ENCODE measurements around the gene NELFCD.
"Not testable (repeated sequence)": the region's sequence is repeated elsewhere in the genome, so short reads cannot be mapped to it uniquely, and the experiment has no call there.

The NELFCD gene

DNA sequence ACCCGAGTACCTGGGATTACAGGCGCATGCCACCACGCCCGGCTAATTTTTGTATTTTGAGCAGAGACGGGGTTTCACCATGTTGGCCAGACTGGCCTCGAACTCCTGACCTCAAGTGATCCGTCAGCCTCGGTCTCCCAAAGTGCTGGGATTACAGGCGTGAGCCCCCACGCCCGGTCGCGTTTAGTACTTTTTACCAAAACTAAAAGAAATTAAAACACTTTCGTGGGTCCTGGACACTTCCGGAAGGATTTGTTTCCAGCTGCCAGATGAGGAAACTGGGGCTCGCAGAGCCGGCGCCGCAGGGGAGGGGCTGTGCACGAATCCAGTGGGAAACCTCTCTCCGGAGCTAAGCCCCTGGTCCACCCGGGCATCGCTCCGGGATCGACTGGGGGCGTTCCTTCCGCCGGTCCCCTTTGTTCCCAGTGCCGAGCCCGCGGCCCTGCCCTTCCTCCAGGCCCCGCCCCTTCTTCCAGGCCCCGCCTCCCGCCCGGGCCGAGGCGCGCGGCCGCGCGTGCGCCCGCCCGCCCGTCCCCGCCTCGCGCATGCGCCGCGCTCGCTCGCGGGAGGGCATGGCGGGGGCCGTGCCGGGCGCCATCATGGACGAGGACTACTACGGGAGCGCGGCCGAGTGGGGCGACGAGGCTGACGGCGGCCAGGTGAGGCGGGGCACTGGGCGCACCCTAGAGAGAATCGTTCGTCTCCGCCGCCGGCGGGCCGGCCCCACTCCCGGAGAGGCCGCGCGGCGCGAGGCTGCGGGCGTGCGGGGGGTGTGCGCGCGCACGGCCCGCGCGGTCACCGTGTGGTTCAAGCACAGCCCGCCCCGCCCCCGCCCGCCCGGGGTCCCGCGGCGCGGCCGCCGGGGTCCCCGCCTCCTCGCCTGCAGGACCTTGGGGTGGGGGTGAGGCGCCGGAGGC is at the start of gene NELFCD:
NELFCD (plus strand) TSS at position 546 of the 917 bp plus-strand sequence; CDS start at position 600, 54 bp downstream.
- peak within 1 kb of the TSS; percentile 88 for H3K4me3 ChIP-seq (ENCODE audit: low read length)
- no peaks in the 10 kb centered on the region for H3K27me3 ChIP-seq (ENCODE audit: control insufficient read depth, insufficient read depth, low read length)
- no peaks in the 10 kb centered on the region for H3K36me3 ChIP-seq (ENCODE audit: control insufficient read depth, insufficient read depth, low read length)
- peak within 1 kb of the TSS; percentile 80 for H3K27ac ChIP-seq (ENCODE audit: low read depth, low read length)
- H3K4me1 ChIP-seq (ENCODE audit: control insufficient read depth, insufficient read depth, low read length): peaks cover 3% of the 10 kb centered on the region
- H3K9ac ChIP-seq (ENCODE audit: low read length): peak within 1 kb of the TSS; percentile 72

GRCh38 chr20:58932170-58932569 is 48.9 kb upstream of the NELFCD start:
- H3K36me3 ChIP-seq (ENCODE audit: control insufficient read depth, insufficient read depth, low read length): no peaks in the 10 kb centered on the region
- H3K27me3 ChIP-seq (ENCODE audit: control insufficient read depth, insufficient read depth, low read length): no peaks in the 10 kb centered on the region
- H3K4me1 ChIP-seq (ENCODE audit: control insufficient read depth, insufficient read depth, low read length): no peaks in the 10 kb centered on the region
- H3K27ac ChIP-seq (ENCODE audit: low read depth, low read length): no peak overlapping the region
- H3K4me3 ChIP-seq (ENCODE audit: low read length): no peak overlapping the region
- no peak overlapping the region for H3K9ac ChIP-seq (ENCODE audit: low read length)

DNA sequence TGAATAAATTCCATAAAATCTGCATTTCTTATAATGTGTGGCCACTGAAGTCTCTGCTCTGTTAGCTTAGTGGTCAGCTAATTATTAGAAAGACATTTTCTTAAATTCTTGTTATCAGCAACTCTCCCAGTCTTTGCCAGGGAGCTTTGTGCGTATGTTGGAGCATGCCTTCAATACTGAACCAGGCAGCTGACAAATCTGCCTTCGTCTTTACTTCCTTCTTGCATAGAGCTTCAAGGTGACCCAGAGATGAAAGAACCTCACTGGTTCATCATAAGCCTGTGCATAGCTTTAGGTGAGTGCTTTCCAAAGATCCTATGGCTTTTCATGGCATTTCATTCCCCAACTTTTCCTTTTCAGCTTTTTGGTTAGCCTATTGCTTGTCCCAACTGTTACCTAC is 43.0 kb upstream of the NELFCD start:
- Histone ChIP-seq H3K36me3 (ENCODE audit: control insufficient read depth, insufficient read depth, low read length) (no peaks in the 10 kb centered on the region), H3K27me3 (ENCODE audit: control insufficient read depth, insufficient read depth, low read length) (no peaks in the 10 kb centered on the region), H3K4me1 (ENCODE audit: control insufficient read depth, insufficient read depth, low read length) (no peaks in the 10 kb centered on the region), H3K9ac (ENCODE audit: low read length) (no peak overlapping the region), H3K4me3 (ENCODE audit: low read length) (no peak overlapping the region), H3K27ac (ENCODE audit: low read depth, low read length) (no peak overlapping the region)

DNA sequence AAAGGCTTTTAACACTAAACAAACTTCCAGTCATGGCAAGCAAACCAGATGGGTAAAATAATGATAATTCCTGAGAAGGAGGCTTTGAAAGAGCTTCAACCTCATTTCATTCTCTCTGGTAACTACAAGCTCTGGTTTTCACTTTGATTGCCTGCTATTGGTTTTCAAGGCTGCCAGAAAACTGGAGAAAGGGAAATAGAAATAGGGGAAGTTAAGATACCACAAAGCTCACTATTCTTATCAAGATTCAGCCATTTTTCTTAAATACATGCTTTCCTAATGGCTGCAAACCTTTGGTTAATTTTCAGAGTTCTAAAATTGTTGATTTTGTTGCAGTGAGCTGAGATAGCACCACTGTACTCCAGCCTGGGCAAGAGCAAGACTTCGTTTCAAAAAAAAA is 42.5 kb upstream of the NELFCD start:
- no peak overlapping the region for H3K9ac ChIP-seq (ENCODE audit: low read length)
- no peaks in the 10 kb centered on the region for H3K27me3 ChIP-seq (ENCODE audit: control insufficient read depth, insufficient read depth, low read length)
- H3K36me3 ChIP-seq (ENCODE audit: control insufficient read depth, insufficient read depth, low read length): no peaks in the 10 kb centered on the region
- no peak overlapping the region for H3K27ac ChIP-seq (ENCODE audit: low read depth, low read length)
- H3K4me1 ChIP-seq (ENCODE audit: control insufficient read depth, insufficient read depth, low read length): no peaks in the 10 kb centered on the region
- no peak overlapping the region for H3K4me3 ChIP-seq (ENCODE audit: low read length)

DNA sequence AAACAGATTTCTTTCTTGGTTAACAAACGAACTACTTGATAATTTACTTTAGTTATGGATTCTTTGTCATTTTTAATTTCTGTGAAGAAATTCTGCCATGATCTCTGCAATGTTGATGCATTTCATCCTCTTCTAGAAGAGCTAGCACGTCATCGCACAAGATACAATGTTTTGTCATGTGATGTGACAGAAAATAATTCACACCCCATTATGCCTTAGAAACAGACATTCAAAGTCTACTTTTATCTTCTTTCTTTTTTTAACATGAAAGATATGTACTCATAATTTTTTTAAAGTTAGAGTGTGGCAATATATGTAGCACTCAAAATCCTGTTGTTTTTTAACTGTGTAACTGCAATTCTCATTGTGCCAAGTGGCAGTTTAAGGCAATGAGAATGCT is 39.6 kb upstream of the NELFCD start:
- no peaks in the 10 kb centered on the region for H3K36me3 ChIP-seq (ENCODE audit: control insufficient read depth, insufficient read depth, low read length)
- no peak overlapping the region for H3K4me3 ChIP-seq (ENCODE audit: low read length)
- H3K27ac ChIP-seq (ENCODE audit: low read depth, low read length): no peak overlapping the region
- no peak overlapping the region for H3K9ac ChIP-seq (ENCODE audit: low read length)
- H3K4me1 ChIP-seq (ENCODE audit: control insufficient read depth, insufficient read depth, low read length): no peaks in the 10 kb centered on the region
- H3K27me3 ChIP-seq (ENCODE audit: control insufficient read depth, insufficient read depth, low read length): no peaks in the 10 kb centered on the region

DNA sequence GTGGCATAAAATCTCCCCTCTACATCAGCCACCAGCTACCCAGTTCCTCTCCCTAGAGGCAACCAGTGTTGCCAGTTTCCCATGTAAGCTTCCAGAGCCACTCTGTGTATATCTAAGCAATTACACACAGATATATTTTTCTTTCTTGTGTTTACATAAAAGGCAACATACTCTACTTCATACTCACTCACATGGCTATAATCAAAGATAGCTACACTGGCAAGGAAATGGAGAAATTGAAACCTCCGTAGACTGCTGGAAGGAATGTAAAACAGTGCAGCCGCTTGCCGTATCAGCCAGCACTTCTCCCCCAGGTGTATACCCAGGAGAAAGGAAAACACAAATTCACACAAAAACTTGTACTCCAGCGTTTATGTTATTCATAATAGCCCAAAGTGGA is 38.5 kb upstream of the NELFCD start:
- Histone ChIP-seq H3K4me1 (ENCODE audit: control insufficient read depth, insufficient read depth, low read length) (no peaks in the 10 kb centered on the region), H3K4me3 (ENCODE audit: low read length) (no peak overlapping the region), H3K9ac (ENCODE audit: low read length) (no peak overlapping the region), H3K27me3 (ENCODE audit: control insufficient read depth, insufficient read depth, low read length) (no peaks in the 10 kb centered on the region), H3K27ac (ENCODE audit: low read depth, low read length) (no peak overlapping the region), H3K36me3 (ENCODE audit: control insufficient read depth, insufficient read depth, low read length) (no peaks in the 10 kb centered on the region)

GRCh38 chr20:58944610-58945009 is 36.4 kb upstream of the NELFCD start:
- Histone ChIP-seq H3K4me1 (ENCODE audit: control insufficient read depth, insufficient read depth, low read length) (no peaks in the 10 kb centered on the region), H3K9ac (ENCODE audit: low read length) (no peak overlapping the region), H3K36me3 (ENCODE audit: control insufficient read depth, insufficient read depth, low read length) (no peaks in the 10 kb centered on the region)

GRCh38 chr20:58945965-58946631 is 35.0 kb upstream of the NELFCD start:
- no peak overlapping the region for H3K27ac ChIP-seq (ENCODE audit: low read depth, low read length)
- H3K36me3 ChIP-seq (ENCODE audit: control insufficient read depth, insufficient read depth, low read length): no peaks in the 10 kb centered on the region
- no peaks in the 10 kb centered on the region for H3K4me1 ChIP-seq (ENCODE audit: control insufficient read depth, insufficient read depth, low read length)
- no peak overlapping the region for H3K9ac ChIP-seq (ENCODE audit: low read length)
- H3K4me3 ChIP-seq (ENCODE audit: low read length): no peak overlapping the region
- H3K27me3 ChIP-seq (ENCODE audit: control insufficient read depth, insufficient read depth, low read length): no peaks in the 10 kb centered on the region

More at GRCh38 chr20:58944610-58945009, 36.4 kb upstream of the NELFCD start:
- Histone ChIP-seq H3K4me3 (ENCODE audit: low read length) (no peak overlapping the region), H3K27me3 (ENCODE audit: control insufficient read depth, insufficient read depth, low read length) (no peaks in the 10 kb centered on the region), H3K27ac (ENCODE audit: low read depth, low read length) (no peak overlapping the region)

- H3K27ac ChIP-seq (ENCODE audit: low read depth, low read length); H3K27me3 ChIP-seq (ENCODE audit: control insufficient read depth, insufficient read depth, low read length); H3K36me3 ChIP-seq (ENCODE audit: control insufficient read depth, insufficient read depth, low read length); H3K4me1 ChIP-seq (ENCODE audit: control insufficient read depth, insufficient read depth, low read length); H3K4me3 ChIP-seq (ENCODE audit: low read length); H3K9ac ChIP-seq (ENCODE audit: low read length): not testable (repeated sequence)
Observed at GRCh38 chr20:58947797-58948388, 33.2 kb upstream of the NELFCD start.

DNA sequence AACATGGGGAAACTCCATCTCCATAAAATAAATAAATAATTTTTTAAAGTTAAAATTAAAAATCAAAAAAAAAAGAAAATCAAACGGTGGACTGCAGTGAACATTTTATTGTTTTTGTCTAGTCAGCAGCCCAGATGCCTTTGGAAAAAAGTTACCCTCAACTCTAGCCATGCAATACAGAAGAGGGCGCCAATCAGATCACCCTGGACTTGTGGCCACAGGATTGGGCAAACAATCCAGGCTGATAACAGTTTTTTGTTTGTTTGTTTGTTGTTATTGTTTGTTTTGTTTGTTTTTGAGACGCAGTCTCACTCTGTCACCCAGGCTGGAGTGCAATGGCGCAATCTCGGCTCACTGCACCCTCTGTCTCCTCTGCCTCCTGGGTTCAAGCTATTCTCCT is 30.5 kb upstream of the NELFCD start:
- Histone ChIP-seq H3K9ac (ENCODE audit: low read length) (no peak overlapping the region), H3K4me3 (ENCODE audit: low read length) (no peak overlapping the region)

DNA sequence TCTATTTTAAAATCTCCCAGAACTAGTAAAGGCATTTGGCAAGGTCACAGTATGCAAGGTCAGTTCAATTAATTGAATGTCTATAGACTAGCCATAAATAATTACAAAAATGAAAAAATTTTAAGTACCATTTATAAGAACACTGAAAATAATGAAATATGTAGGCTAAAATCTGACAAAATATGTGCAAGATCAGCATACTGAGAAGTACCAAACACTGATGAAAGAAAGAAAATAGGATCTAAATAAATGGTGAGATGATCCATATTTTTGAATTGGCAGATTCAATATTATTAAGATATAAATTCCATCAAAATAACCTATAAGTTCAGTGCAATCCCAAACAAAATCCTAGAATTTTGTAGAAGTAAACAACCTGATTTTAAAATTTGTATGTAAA is 28.0 kb upstream of the NELFCD start:
- H3K36me3 ChIP-seq (ENCODE audit: control insufficient read depth, insufficient read depth, low read length): no peaks in the 10 kb centered on the region
- H3K4me1 ChIP-seq (ENCODE audit: control insufficient read depth, insufficient read depth, low read length): no peaks in the 10 kb centered on the region
- H3K4me3 ChIP-seq (ENCODE audit: low read length): no peak overlapping the region
- H3K27me3 ChIP-seq (ENCODE audit: control insufficient read depth, insufficient read depth, low read length): no peaks in the 10 kb centered on the region
- no peak overlapping the region for H3K9ac ChIP-seq (ENCODE audit: low read length)
- no peak overlapping the region for H3K27ac ChIP-seq (ENCODE audit: low read depth, low read length)

More for the DNA sequence above, 30.5 kb upstream of the NELFCD start:
- H3K4me1 ChIP-seq (ENCODE audit: control insufficient read depth, insufficient read depth, low read length): no peaks in the 10 kb centered on the region
- no peak overlapping the region for H3K27ac ChIP-seq (ENCODE audit: low read depth, low read length)
- no peaks in the 10 kb centered on the region for H3K27me3 ChIP-seq (ENCODE audit: control insufficient read depth, insufficient read depth, low read length)
- H3K36me3 ChIP-seq (ENCODE audit: control insufficient read depth, insufficient read depth, low read length): no peaks in the 10 kb centered on the region

DNA sequence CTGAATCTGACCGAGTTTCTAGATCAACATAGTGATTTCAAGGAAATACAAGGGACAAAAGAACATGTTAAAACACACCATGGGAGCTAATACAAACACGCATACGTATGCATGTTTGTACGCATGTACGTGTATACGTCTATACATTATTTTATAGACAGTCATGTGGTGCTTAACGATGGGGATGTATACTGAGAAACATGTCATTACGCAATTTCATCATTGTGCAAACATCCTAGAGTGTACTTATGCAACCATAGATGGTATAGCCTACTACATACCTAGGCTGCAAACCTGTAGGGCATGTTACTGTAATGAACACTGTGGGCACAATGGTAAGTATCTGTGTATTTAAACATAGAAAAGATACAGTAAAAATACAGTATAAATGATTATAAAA is 25.0 kb upstream of the NELFCD start:
- Histone ChIP-seq H3K36me3 (ENCODE audit: control insufficient read depth, insufficient read depth, low read length) (no peaks in the 10 kb centered on the region), H3K27me3 (ENCODE audit: control insufficient read depth, insufficient read depth, low read length) (no peaks in the 10 kb centered on the region), H3K27ac (ENCODE audit: low read depth, low read length) (no peak overlapping the region), H3K4me1 (ENCODE audit: control insufficient read depth, insufficient read depth, low read length) (no peaks in the 10 kb centered on the region), H3K9ac (ENCODE audit: low read length) (no peak overlapping the region), H3K4me3 (ENCODE audit: low read length) (no peak overlapping the region)
